ENCODE results near the gene ZIC4.

Gene ZIC4

GRCh38 chr3:147343926-147344325 lies 62.4 kb downstream of the ZIC4 start:
- Histone ChIP-seq H3K9me3 (no peaks in the 10 kb centered on the region), H3K27me3 (no peaks in the 10 kb centered on the region), H3K36me3 (no peaks in the 10 kb centered on the region), H3K4me1 (no peaks in the 10 kb centered on the region), H3K4me3 (ENCODE audit: low read depth, low read length) (no peak overlapping the region)
- no peak for DNase-seq
- TF ChIP-seq, protein P1, sequence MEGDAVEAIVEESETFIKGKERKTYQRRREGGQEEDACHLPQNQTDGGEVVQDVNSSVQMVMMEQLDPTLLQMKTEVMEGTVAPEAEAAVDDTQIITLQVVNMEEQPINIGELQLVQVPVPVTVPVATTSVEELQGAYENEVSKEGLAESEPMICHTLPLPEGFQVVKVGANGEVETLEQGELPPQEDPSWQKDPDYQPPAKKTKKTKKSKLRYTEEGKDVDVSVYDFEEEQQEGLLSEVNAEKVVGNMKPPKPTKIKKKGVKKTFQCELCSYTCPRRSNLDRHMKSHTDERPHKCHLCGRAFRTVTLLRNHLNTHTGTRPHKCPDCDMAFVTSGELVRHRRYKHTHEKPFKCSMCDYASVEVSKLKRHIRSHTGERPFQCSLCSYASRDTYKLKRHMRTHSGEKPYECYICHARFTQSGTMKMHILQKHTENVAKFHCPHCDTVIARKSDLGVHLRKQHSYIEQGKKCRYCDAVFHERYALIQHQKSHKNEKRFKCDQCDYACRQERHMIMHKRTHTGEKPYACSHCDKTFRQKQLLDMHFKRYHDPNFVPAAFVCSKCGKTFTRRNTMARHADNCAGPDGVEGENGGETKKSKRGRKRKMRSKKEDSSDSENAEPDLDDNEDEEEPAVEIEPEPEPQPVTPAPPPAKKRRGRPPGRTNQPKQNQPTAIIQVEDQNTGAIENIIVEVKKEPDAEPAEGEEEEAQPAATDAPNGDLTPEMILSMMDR (IDR thresholded peaks at IDR 0.05; ENCODE audit: low read depth, low read length) = no peak

DNA sequence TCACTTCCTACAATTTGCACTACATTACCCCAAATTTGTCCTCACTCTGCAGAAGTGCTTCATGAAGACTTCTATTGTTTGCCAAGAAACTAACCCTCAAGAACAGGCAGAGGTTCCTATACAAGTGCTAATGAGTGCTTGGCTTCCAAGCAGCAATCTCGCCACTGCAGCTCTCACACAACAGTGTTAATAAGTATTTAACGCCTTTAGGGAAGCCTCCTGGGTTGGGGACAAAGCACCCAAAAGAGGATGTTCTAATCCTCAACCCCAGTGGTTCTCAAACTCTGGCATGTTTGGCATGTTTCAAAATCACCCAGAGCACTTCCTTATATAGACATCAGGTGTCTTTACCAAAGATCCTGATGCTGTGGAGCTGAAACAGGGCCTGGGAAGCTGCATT lies 64.6 kb downstream of the ZIC4 start:
- Histone ChIP-seq H3K4me3 (ENCODE audit: low read depth, low read length) (no peak overlapping the region), H3K9me3 (no peaks in the 10 kb centered on the region), H3K4me1 (no peaks in the 10 kb centered on the region), H3K27me3 (no peaks in the 10 kb centered on the region), H3K36me3 (no peaks in the 10 kb centered on the region)
- DNase-seq = no peak
- TF ChIP-seq, protein P1 (IDR thresholded peaks at IDR 0.05; ENCODE audit: low read depth, low read length) = no peak

GRCh38 chr3:147336543-147337278 lies 69.6 kb downstream of the ZIC4 start:
- H3K4me1 ChIP-seq = no peaks in the 10 kb centered on the region
- no peak for DNase-seq
- no peaks in the 10 kb centered on the region for H3K36me3 ChIP-seq
- no peaks in the 10 kb centered on the region for H3K9me3 ChIP-seq
- TF ChIP-seq, protein P1 (IDR thresholded peaks at IDR 0.05; ENCODE audit: low read depth, low read length) = no peak
- no peak overlapping the region for H3K4me3 ChIP-seq (ENCODE audit: low read depth, low read length)
- H3K27me3 ChIP-seq = no peaks in the 10 kb centered on the region

Data from BE2C (cell line).